Bronchial epithelial cell (primary cell): ENCODE data around the gene KIAA0513. TPM values are rescaled to one million over a fixed set of nuclear protein-coding genes. Genes with fewer than 3 reads are reported as not detected.

Experiments used
- DNase-seq: peaks from one replicate; pipeline ENCODE4 v3.0.0-alpha.2; 2010; ENCODE audit warnings: low read depth
- FAIRE-seq: peaks from 2 replicates; lab custom pipeline; 2011; peaks lifted over from hg19 to GRCh38; lab: Jason Lieb, UNC
- H3K27me3 ChIP-seq: 2 replicates; pipeline ENCODE4 v1.5.1; 2011; ENCODE audit warnings: low read length; ENCODE audit not compliant: control insufficient read depth, insufficient read depth
- H3K36me3 ChIP-seq: 2 replicates; pipeline ENCODE4 v1.5.1; 2011; ENCODE audit warnings: low read length; ENCODE audit not compliant: control insufficient read depth, insufficient read depth
- H3K4me3 ChIP-seq: 2 replicates; pipeline ENCODE4 v1.5.1; 2011; ENCODE audit warnings: mild to moderate bottlenecking, low read depth, low read length, control low read depth
- total RNA-seq: library from RNA; depleted of rRNA; stranded (reverse); fragments of >200 nt; gene quantifications from 2 replicates; pipeline ENCODE4 v1.2.1, GENCODE V29; 2014
- TF ChIP-seq, protein P1 (sequence below): IDR thresholded peaks from 2 replicates; pipeline ENCODE4 v1.5.1; 2011; ENCODE audit warnings: mild to moderate bottlenecking, moderate library complexity, low read length, control low read depth, inconsistent platforms; ENCODE audit not compliant: insufficient read depth, severe bottlenecking

Gene KIAA0513
- total RNA-seq, 1 donor from 2014 or later: 7.1 TPM

DNA sequence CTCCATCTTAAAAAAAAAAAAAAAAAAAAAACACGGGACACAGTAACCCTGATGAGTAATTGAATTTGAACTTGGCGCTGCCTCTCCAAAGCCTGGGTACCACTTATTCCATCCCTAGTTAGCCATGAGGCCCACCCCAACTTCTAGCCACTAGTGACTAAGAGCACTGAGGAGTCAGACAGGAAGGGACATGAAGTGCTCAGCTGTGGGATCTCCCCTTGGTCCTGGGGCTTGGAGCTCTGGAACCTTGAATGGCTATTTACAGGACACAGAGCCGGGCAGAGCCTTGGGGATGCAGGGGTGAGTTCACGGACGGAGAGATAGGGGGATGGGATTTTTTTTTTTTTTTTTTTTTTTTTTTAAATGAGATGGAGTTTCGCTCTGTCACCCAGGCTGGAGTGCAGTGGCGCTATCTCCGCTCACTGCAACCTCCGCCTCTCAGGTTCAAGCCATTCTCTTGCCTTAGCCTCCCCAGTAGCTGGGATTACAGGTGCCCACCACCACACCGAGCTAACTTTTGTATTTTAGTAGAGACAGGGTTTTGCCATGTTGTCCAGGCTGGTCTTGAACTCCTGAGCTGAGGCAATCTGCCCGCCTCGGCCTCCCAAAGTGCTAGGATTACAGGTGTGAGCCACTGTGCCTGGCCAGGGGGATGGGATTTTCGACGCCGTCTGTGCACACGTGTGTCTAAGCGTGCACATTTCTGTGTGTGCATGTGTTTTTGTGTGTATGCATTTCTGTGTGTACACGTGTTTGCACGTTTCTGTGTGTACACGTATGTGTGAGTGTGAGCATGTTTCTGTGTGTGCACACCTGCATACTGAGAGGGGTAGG is 105.1 kb downstream of the KIAA0513 start:
- H3K27me3 ChIP-seq: no peaks in the 10 kb centered on the region
- FAIRE-seq (no peak), DNase-seq (no peak)
- no peaks in the 10 kb centered on the region for H3K36me3 ChIP-seq
- TF ChIP-seq, protein P1, sequence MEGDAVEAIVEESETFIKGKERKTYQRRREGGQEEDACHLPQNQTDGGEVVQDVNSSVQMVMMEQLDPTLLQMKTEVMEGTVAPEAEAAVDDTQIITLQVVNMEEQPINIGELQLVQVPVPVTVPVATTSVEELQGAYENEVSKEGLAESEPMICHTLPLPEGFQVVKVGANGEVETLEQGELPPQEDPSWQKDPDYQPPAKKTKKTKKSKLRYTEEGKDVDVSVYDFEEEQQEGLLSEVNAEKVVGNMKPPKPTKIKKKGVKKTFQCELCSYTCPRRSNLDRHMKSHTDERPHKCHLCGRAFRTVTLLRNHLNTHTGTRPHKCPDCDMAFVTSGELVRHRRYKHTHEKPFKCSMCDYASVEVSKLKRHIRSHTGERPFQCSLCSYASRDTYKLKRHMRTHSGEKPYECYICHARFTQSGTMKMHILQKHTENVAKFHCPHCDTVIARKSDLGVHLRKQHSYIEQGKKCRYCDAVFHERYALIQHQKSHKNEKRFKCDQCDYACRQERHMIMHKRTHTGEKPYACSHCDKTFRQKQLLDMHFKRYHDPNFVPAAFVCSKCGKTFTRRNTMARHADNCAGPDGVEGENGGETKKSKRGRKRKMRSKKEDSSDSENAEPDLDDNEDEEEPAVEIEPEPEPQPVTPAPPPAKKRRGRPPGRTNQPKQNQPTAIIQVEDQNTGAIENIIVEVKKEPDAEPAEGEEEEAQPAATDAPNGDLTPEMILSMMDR: no peak
- no peak overlapping the region for H3K4me3 ChIP-seq

- TF ChIP-seq, protein P1: no peak
- FAIRE-seq: no peak
- H3K27me3 ChIP-seq: peaks cover 3% of the 10 kb centered on the region
- no peak for DNase-seq
- no peaks in the 10 kb centered on the region for H3K36me3 ChIP-seq
- H3K4me3 ChIP-seq: no peak overlapping the region
These were observed 105.7 kb downstream of the KIAA0513 start for GRCh38 chr16:85133290-85133599.

DNA sequence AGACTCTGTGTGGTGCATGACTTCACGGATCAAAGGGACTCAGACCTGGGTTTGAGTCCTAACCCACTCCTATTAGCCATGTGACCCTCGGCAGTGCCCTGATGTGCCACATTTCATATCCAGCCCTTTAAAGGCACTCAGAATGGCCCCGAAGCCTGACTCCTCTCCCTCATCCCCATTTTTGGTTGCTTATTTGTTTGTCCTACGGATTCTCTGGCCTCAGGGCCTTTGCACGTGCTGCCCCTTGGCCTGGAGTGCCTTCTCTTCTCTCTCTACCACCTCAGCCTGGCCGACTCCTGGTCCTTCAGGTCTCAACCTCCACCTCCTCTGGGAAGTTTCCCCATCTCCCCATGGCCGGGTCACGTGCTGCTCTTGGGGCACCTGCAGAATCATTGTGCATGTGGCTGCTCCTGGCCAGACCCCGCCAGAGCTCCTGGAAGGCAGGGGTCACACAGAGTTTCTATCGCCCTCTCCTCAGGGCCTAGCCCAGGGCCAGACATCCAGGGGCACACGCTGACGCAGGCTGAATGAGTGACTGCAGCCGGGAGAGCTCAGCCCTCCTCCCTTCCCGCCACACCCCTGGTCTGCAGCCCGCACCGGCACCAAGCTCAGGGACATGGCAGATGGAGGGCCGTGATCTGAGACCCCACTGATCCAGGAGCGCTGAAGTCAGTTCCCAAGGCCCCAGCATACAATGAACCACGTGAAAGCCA is 106.6 kb downstream of the KIAA0513 start:
- DNase-seq: no peak
- Histone ChIP-seq H3K27me3 (peaks cover 4% of the 10 kb centered on the region), H3K4me3 (no peak overlapping the region), H3K36me3 (no peaks in the 10 kb centered on the region)
- TF ChIP-seq, protein P1: no peak
- no peak for FAIRE-seq

- TF ChIP-seq, protein P1: no peak
- peaks cover 4% of the 10 kb centered on the region for H3K27me3 ChIP-seq
- FAIRE-seq (no peak), DNase-seq (no peak)
- H3K36me3 ChIP-seq: no peaks in the 10 kb centered on the region
- H3K4me3 ChIP-seq: no peak overlapping the region
These were observed 107.2 kb downstream of the KIAA0513 start for GRCh38 chr16:85134789-85135142.

DNA sequence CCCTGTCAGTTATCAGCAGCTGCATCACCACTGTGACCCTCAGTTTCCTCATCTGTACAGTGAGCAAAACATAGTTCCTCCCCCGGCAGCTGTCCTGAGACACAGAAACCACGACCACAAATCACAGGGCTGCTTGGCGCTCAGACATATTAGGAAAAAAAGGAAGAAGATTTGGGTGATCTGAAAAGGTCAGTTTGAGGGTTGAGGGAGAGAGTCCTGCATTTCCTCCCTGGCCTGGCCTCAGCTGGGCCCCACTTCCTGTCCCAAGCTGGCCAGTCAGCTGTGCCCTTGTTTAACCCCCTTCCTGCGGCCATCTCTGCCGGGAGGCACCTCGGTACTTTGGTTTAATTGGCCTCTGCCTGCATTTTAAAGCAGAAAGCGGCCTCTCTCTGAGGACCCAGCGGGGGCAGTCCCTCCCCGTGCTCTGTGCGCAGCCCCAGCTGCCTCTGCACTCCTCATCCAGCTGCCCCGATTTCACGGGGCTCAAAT is 108.7 kb downstream of the KIAA0513 start:
- Histone ChIP-seq H3K36me3 (no peaks in the 10 kb centered on the region), H3K4me3 (no peak overlapping the region), H3K27me3 (peaks cover 4% of the 10 kb centered on the region)
- DNase-seq (no peak), FAIRE-seq (no peak)
- TF ChIP-seq, protein P1: no peak
